Measurements from ENCODE around the gene ENO2.

The ENO2 gene

DNA sequence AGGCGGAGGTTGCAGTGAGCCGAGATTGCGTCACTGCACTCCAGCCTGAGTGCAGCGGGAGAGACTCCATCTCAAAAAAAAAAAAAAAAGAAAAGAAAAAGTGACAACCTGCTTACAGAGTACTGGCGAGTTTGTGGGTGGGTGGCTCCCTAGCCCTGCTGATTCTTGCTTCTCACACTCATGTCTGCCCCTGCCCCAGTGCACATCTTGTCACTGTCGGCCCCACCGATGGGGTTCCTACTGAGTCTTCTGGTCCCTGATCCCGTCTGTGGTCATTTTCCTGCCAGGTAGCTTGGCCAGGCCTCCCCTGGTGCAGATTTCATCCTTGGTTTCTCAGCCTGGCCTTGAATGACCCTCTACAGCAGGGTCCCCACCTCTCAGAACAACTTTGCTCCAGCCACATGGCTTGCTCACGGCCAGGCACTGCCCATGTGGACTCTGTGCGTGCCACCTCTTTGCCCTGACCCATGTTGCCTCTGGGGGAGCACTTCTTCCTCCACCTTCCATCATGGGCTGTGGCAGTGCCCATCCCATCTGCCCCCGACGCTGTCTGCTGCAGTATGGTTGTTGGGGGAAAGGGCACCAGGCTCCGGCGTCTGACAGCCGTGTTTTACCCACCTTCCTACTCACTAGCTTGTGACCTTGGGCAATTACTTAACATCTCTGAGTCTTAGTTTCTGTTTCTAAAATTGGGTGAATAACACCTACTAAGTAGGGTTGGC lies 34.7 kb downstream of the ENO2 start:
- no peak for DNase-seq (ENCODE audit: low spot score)

DNA sequence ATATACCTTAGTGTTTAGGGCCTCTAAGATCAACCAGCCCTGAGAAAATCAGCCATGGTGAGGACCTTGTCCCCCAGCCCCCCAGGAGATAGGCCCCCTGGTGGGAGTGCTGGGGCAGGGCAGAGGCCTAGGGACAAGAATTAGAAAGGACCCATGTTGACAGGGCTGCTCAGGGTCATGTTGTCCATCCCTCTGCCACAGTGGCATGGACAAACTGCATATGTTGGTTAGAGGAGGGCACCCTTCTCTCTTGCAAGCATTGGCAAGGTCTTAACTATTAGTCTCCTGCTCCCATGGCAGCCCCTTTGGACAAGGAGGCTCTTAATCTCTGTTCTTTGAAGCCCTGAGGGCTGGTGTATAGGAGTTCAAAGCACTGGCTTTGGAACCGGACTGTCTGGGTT lies 36.0 kb downstream of the ENO2 start:
- no peak for DNase-seq (ENCODE audit: low spot score)

DNA sequence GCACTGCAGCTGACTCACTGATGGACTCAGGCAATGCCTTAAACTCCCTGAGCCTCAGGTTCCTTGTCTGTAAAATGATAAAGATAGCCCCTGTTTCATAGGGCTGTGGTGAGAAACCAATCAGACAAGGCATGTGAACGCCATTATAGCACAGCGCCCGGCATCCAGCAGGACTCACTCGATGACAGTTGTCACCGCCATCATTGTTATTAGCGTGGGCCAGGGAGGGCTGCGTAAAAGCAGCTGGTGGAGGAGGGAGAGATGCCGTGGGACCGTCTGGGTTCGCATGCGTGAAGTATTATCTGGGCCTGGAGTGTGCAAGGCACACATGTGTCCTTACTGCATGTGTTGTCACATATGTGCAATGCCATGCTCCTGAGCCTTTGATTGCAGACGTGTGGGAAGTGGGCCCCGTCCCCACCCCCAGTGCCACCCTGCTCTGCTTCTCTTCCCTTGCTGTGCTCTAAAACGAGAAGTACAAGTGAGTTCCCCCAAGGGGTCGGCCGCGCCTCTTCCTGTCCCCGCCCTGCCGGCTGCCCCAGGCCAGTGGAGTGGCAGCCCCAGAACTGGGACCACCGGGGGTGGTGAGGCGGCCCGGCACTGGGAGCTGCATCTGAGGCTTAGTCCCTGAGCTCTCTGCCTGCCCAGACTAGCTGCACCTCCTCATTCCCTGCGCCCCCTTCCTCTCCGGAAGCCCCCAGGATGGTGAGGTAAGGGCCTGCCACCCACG lies 36.6 kb downstream of the ENO2 start, which contains the start of gene PTPN6:
PTPN6 (plus strand) TSS at position 546 of the 730 bp plus-strand sequence; CDS start at position 703, 157 bp downstream.
- DNase-seq (ENCODE audit: low spot score): no peak

DNA sequence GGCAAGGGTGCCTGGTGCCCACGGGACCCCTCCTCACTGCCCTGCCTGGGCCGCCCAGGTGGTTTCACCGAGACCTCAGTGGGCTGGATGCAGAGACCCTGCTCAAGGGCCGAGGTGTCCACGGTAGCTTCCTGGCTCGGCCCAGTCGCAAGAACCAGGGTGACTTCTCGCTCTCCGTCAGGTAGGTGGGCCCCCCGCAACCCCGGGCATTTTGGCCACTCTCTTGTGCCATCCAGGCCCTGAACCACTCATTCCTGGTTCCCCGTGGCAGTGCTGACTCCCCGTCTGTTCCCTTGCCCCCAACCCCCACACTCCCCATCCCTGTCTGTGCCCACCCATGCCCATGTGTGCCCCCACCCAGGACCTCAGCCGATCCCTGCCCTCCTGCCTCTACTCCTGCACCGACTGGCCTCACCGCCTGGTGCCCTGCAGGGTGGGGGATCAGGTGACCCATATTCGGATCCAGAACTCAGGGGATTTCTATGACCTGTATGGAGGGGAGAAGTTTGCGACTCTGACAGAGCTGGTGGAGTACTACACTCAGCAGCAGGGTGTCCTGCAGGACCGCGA lies 37.3 kb downstream of the ENO2 start:
- DNase-seq (ENCODE audit: low spot score): no peak

DNA sequence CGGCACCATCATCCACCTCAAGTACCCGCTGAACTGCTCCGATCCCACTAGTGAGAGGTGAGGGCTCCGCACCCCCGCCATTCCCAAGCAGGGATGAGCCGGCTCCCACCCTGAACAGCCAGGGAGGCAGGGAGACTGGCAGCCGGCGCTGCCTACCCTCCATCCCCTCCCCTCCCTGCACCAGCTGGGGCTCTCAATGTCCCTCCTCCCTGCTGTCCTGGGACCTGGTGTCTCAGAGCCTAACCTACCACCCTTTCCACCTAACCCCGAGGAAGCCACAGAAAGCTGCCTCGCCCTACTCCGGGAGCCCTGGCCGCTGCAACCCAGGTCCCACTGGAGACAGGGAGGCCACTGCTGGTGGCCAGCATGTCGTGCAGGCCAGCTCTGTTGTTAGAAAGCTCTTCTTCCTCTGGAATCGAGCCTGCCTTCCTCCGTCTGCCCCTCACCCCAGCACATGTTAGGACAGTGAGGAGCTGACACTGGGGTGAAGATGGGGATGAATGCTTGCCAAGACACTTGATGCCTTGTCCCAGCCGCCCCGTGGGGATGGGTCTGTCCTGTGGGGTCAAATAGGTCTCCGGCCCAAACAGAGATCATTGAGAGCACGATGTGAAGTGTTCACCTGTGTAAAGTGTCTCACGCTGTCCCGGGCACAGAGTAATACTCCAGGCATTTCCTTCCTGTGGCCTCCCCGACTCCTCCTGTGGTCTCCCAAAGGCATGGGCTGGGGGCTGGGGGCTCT lies 37.9 kb downstream of the ENO2 start:
- no peak for DNase-seq (ENCODE audit: low spot score)

DNA sequence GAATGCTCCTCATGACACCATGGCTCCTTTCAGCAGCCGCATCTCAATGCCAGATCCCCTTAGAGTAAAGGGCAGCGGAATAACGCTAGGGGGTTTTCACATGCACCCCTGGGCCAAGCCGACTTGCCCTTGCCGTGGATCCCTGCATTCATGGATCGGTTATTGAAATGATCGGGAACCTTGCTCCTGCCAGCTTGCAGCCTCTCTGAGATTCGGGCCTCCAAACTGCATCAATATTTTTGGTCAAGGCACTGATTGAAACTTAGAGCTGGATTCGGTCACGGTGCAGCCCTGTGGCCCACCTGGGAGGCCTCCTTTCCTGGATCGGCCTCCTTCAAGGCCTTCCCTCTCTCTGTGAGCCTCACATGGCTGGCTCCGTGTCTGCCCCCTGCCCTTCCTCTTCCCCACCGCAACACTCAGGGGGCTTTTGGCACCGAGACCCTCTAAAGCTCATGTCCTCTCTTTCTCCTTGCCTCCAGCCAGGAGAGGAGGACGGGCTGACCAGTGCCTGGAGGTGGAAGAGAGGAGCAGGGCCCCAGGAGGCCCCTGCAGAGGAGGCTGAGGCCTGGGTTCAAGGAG lies 38.6 kb downstream of the ENO2 start:
- DNase-seq (ENCODE audit: low spot score): no peak

DNA sequence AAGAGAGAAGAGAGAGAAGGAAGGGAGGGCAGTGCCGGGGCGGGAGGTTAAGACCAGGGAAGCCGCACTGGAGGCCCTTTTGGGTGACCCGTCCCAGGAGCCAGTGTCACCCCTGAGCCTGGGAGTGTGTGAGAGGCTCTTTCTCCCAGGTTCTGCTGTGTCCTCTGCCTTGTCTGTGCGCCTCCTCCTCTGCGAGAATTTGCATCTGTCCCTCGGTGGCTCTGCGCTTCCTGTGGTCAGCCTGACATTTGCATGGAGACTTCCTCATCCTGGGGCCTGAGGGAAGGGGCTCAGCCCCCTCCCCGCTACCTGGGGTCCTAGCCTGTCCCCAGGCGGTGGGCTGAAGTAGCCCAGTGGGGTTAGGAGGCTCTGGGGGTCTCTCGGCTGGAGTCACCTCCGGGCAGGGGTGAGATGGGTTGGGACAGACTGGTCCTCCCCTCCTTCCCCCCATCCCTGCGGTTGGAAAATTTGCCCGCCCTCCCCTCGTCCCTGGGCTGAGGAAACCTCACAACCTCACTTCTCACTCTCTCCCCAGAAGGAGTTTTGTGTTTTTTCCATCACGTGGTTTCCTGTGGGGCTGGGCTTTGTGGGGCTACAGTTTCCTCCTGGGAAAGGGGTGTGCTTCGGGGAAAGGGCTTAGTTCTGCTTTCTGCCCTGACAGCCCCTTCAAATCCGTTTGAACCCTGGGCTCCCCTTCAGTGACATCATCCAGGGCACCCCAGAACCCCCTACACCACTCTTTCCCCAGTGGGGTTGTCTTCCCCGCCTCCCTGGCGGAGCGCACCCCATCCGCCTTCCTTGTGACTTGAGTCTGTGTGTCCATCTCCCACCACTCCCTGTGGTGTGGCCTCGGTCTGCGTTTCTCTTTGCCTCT lies 39.3 kb downstream of the ENO2 start:
- DNase-seq (ENCODE audit: low spot score): no peak

DNA sequence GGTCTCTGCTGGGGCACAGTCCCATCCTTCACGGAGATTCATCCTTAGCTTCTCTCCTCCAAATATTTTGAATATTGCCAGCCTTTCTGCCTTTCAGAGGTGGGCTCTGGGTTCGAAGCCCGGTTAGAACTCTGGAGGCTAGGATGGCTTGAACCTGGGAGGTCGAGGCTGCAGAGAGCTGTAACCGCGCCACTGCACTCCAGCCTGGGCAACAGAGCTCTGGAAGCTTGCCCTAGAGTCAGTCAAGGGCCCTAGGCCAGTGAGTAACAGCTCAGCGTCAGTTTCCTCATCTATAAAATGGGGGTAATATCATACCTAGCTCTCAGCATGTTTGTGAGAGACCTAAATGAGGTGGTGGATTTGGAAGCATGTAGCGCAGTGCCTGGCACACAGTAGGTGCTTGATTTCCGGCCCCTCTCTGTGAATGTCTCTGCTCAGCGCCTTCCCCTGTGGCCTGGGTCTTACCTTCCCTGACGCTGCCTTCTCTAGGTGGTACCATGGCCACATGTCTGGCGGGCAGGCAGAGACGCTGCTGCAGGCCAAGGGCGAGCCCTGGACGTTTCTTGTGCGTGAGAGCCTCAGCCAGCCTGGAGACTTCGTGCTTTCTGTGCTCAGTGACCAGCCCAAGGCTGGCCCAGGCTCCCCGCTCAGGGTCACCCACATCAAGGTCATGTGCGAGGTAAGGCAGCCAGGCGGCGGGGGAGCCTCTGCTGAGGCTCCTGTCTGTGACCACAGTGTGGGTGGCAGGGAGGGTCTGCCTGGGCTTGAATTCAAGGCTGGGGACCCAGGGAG lies 40.1 kb downstream of the ENO2 start:
- DNase-seq (ENCODE audit: low spot score): no peak

DNA sequence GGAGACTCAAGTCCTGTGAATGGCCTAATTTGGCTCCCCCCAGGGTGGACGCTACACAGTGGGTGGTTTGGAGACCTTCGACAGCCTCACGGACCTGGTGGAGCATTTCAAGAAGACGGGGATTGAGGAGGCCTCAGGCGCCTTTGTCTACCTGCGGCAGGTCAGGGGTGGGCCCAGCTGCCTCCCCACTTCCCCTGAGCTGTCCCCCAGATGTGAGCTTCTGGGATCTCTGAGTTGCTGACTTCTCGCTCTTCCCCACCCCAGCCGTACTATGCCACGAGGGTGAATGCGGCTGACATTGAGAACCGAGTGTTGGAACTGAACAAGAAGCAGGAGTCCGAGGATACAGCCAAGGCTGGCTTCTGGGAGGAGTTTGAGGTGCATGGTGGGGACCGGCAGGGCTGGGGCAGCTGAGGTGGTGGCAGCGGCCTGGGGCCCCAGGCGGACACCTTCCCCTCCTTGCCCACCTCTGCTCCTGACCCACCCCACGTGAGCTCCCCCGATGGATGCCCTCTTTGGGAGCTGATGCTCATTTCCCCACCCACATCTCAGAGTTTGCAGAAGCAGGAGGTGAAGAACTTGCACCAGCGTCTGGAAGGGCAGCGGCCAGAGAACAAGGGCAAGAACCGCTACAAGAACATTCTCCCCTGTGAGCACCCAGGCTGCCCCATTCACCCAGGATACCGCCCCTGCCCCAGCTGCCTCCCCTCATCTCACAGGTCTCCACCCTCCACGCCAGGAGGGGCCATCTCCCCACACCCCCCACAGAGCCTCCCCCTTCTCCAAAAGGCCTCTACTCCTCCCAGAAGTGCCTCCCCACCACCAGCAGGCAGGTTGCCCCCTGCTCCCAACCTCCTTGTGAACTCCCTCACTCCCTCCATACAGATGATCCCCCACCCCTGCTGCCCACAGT lies 41.0 kb downstream of the ENO2 start:
- DNase-seq (ENCODE audit: low spot score): no peak

DNA sequence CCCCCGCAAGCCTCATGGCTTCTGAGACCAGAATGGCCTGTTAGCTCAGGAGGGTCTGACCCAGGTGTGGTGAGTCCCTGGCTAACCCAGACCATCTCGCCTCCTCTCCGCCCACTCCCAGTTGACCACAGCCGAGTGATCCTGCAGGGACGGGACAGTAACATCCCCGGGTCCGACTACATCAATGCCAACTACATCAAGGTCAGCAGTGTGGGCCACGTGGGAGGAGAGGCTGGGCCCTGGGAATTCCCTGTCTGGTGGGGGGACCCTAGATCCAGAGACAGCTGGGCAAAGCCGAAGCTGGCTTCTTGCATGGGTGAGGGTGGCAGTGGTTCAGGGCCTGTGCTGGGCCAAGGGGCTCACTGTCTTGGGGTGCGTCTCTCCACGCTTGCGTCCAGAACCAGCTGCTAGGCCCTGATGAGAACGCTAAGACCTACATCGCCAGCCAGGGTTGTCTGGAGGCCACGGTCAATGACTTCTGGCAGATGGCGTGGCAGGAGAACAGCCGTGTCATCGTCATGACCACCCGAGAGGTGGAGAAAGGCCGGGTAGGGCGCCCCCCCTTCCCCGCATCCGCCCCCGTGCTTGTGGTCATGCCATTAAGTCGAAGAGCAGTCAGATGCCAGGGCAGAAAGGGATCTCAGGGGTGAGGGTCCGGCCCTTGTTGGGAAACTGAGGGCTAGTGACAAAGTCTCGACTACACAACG lies 41.8 kb downstream of the ENO2 start:
- no peak for DNase-seq (ENCODE audit: low spot score)

DNA sequence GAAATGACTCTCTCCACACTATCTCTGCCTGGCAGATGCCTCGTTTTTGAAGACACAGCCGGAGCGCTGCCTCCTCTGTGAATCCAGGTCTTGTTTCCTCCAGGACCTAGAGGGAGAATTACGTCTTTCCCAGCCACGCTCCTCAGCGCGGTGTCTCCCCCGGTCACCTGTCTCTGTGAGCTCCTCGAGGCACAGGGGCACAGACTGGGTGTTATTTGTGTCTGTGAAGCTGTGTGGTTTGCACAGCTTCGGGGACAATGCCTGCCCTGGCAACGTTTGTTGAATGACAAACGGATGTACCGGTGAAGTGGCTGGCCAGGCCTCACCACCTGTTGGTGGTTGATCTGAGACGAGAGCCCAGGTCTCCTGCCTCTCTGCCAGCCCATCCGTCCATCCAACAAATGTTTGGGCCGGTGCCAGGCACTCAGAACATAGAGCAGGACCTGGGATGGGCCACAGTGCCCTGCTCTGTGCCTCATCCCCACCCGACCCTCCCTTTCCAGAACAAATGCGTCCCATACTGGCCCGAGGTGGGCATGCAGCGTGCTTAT lies 42.8 kb downstream of the ENO2 start:
- no peak for DNase-seq (ENCODE audit: low spot score)

DNA sequence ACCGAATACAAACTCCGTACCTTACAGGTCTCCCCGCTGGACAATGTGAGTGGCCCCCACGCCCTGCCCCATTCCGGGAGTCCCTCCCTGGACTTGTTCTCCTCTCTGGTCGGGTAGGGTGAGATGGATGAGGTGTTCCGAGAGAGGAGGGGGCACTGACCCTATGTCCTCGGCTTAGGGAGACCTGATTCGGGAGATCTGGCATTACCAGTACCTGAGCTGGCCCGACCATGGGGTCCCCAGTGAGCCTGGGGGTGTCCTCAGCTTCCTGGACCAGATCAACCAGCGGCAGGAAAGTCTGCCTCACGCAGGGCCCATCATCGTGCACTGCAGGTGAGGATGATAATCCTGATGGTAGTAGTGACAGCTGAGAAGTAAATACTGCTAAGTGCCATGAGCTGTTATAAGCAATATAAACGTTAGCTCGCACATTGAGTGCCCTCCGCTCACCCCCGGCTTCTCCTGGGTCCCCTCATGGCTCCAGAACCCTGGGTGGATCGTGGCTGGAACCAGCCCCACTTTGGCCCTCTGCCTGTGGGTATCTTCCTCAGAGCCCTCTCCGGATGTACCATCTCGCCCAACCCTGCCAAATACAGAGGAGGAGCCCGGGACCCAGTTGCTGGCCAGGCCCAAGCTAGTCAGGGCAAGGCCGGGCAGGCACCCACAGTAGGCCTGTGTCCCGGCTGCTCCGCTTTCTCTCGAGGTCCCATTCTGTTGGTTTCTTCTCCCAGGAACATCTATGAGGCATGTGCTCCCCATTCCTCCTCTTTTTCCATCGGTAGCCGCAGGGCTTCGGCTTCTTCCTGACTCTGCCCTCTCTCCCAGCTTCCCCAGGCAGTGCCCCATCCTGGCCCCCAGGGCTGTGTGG lies 43.6 kb downstream of the ENO2 start:
- DNase-seq (ENCODE audit: low spot score): no peak

DNA sequence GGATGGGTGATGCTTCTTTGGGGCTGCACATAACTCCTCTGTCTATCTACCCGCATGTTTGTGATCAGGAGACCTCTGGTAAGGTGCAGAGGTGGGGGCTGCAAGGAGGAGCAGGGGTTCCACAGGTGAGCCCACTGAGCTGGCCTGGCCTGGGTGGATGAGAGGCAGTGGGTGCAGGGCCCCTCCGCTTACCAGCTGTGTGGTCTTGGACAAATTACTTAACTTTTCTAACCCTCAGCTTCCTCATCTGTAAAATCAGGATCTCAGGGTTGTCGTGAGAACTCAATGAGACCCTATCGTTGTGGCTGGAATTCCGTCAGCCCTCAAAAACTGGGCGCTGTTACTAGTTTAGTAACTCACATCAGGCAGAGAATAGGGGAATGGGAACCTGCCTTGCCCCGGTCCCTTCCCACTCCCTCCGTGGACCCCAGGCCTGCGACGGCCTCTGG lies 44.3 kb downstream of the ENO2 start:
- no peak for DNase-seq (ENCODE audit: low spot score)

DNA sequence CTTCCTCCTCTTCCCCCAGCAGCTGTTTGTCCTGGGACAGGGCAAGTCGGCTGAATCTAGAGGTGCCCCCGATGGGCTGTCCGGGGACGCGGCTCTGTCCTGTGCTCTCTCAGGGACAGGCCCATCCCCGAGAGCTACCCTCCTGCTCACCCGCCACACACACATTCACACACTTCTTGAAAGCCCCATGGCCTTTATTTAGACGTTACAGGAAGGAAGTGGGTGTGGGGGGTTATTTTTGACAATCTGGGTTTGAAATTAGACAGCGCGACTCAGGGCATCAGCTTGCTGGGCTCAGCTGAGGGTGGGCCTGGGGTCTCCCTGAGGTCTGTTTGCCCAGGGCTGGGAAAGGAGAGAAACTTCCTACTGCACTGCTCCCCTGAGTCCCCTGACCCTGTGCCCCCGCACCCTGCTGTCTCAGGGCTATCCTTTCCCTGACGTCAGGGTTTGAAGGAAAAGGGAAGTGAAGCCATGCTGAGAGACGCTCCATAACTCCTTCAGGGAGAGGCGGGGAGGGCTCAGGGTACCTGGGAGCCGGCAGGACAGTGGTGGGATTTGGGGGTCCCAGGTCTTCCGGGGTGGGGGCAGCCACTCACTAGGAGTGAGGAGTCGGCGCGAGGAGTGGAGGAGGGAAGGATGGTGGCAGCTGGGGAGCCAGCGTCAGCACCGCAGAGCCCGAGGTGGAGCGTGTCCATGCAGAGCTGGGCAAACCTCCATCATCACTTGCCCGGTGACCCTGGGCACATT lies 44.9 kb downstream of the ENO2 start:
- no peak for DNase-seq (ENCODE audit: low spot score)

DNA sequence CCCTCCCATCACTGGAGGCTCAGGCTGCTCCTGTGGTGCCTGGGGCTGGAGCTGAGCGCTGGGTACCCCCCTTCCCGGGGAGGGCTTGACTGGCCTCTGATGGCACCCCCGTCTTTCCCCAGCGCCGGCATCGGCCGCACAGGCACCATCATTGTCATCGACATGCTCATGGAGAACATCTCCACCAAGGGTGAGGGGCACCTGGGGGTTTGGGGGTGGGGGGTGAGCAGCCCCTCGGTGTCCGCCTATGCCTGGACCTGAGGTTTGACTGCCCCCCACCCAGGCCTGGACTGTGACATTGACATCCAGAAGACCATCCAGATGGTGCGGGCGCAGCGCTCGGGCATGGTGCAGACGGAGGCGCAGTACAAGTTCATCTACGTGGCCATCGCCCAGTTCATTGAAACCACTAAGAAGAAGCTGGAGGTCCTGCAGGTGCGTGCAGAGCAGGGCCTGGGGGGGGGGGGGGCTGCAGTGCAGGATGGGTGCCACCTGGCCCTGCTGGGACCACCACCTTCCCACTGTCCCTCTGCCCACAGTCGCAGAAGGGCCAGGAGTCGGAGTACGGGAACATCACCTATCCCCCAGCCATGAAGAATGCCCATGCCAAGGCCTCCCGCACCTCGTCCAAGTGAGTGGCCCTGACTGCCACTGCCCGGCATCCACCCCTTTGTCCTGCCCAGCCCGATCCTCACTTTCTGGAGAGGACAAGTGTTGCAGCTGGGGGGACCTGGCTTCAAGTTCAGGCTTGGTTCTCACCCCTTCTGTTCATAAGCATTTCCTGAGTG lies 45.6 kb downstream of the ENO2 start:
- no peak for DNase-seq (ENCODE audit: low spot score)
